ENCODE data around the gene CCDC102A.
"Not testable (repeated sequence)": the region's sequence is repeated elsewhere in the genome, so short reads cannot be mapped to it uniquely, and the experiment has no call there.

CCDC102A gene

GRCh38 chr16:57500578-57501111 lies 35.7 kb downstream of the CCDC102A start:
- Mint-ChIP-seq H3K36me3 (ENCODE audit: low read depth) (no peaks in the 10 kb centered on the region), H3K9me3 (no peaks in the 10 kb centered on the region), H3K4me3 (no peak overlapping the region), H3K4me1 (ENCODE audit: low read depth) (peaks cover 11% of the 10 kb centered on the region), H3K27ac (peak overlapping the region; percentile 32), H3K27me3 (ENCODE audit: low read depth) (no peaks in the 10 kb centered on the region)
- DNase-seq (ENCODE audit: low spot score), result no peak

GRCh38 chr16:57499941-57500340 lies 36.4 kb downstream of the CCDC102A start:
- not testable (repeated sequence) for H3K27me3 Mint-ChIP-seq (ENCODE audit: low read depth); H3K36me3 Mint-ChIP-seq (ENCODE audit: low read depth); H3K9me3 Mint-ChIP-seq; H3K4me3 Mint-ChIP-seq; DNase-seq (ENCODE audit: low spot score); H3K27ac Mint-ChIP-seq
- peaks cover 11% of the 10 kb centered on the region for H3K4me1 Mint-ChIP-seq (ENCODE audit: low read depth)

- H3K27ac Mint-ChIP-seq, result no peak overlapping the region
Observed at GRCh38 chr16:57498031-57498430, 38.3 kb downstream of the CCDC102A start.

GRCh38 chr16:57497121-57497520 lies 39.2 kb downstream of the CCDC102A start:
- Mint-ChIP-seq H3K27ac (no peak overlapping the region), H3K9me3 (no peaks in the 10 kb centered on the region), H3K36me3 (ENCODE audit: low read depth) (no peaks in the 10 kb centered on the region), H3K4me3 (no peak overlapping the region), H3K4me1 (ENCODE audit: low read depth) (peaks cover 11% of the 10 kb centered on the region), H3K27me3 (ENCODE audit: low read depth) (peaks cover 10% of the 10 kb centered on the region)
- DNase-seq (ENCODE audit: low spot score), result no peak

More at GRCh38 chr16:57498031-57498430, 38.3 kb downstream of the CCDC102A start:
- DNase-seq (ENCODE audit: low spot score), result no peak
- Mint-ChIP-seq H3K36me3 (ENCODE audit: low read depth) (no peaks in the 10 kb centered on the region), H3K27me3 (ENCODE audit: low read depth) (peaks cover 8% of the 10 kb centered on the region), H3K4me1 (ENCODE audit: low read depth) (peaks cover 11% of the 10 kb centered on the region), H3K4me3 (no peak overlapping the region), H3K9me3 (no peaks in the 10 kb centered on the region)

GRCh38 chr16:57493767-57494166 lies 42.6 kb downstream of the CCDC102A start:
- Mint-ChIP-seq H3K27me3 (ENCODE audit: low read depth) (peaks cover 21% of the 10 kb centered on the region), H3K27ac (no peak overlapping the region), H3K9me3 (no peaks in the 10 kb centered on the region), H3K36me3 (ENCODE audit: low read depth) (no peaks in the 10 kb centered on the region), H3K4me3 (no peak overlapping the region), H3K4me1 (ENCODE audit: low read depth) (no peaks in the 10 kb centered on the region)
- no peak for DNase-seq (ENCODE audit: low spot score)

GRCh38 chr16:57489229-57489628 lies 47.1 kb downstream of the CCDC102A start:
- H3K4me3 Mint-ChIP-seq, result no peak overlapping the region
- H3K27me3 Mint-ChIP-seq (ENCODE audit: low read depth), result peaks cover 28% of the 10 kb centered on the region
- H3K36me3 Mint-ChIP-seq (ENCODE audit: low read depth), result no peaks in the 10 kb centered on the region
- DNase-seq (ENCODE audit: low spot score), result no peak
- H3K27ac Mint-ChIP-seq, result no peak overlapping the region
- no peaks in the 10 kb centered on the region for H3K9me3 Mint-ChIP-seq
- H3K4me1 Mint-ChIP-seq (ENCODE audit: low read depth), result peaks cover 9% of the 10 kb centered on the region

- no peak for DNase-seq (ENCODE audit: low spot score)
- H3K4me3 Mint-ChIP-seq, result peak overlapping the region; percentile 76
- no peaks in the 10 kb centered on the region for H3K36me3 Mint-ChIP-seq (ENCODE audit: low read depth)
- H3K27me3 Mint-ChIP-seq (ENCODE audit: low read depth), result peaks cover 23% of the 10 kb centered on the region
- peaks cover 9% of the 10 kb centered on the region for H3K4me1 Mint-ChIP-seq (ENCODE audit: low read depth)
- no peaks in the 10 kb centered on the region for H3K9me3 Mint-ChIP-seq
- H3K27ac Mint-ChIP-seq, result peak overlapping the region; percentile 65
Observed at GRCh38 chr16:57486858-57487834, 49.2 kb downstream of the CCDC102A start.

GRCh38 chr16:57485916-57486857 lies 50.2 kb downstream of the CCDC102A start, which contains the start of gene DOK4:
Gene DOK4 (minus strand): TSS chr16:57486493. CDS start chr16:57479507, 6,986 bp downstream.
- H3K9me3 Mint-ChIP-seq, result no peaks in the 10 kb centered on the region
- peaks cover 9% of the 10 kb centered on the region for H3K4me1 Mint-ChIP-seq (ENCODE audit: low read depth)
- H3K4me3 Mint-ChIP-seq, result peak within 1 kb of the TSS; percentile 85
- H3K27me3 Mint-ChIP-seq (ENCODE audit: low read depth), result peaks cover 17% of the 10 kb centered on the region
- peak; percentile 73 for DNase-seq (ENCODE audit: low spot score)
- H3K27ac Mint-ChIP-seq, result peak within 1 kb of the TSS; percentile 65
- H3K36me3 Mint-ChIP-seq (ENCODE audit: low read depth), result no peaks in the 10 kb centered on the region

GRCh38 chr16:57485091-57485915 lies 51.1 kb downstream of the CCDC102A start:
- no peak for DNase-seq (ENCODE audit: low spot score)
- H3K4me3 Mint-ChIP-seq, result peak overlapping the region; percentile 85
- no peaks in the 10 kb centered on the region for H3K36me3 Mint-ChIP-seq (ENCODE audit: low read depth)
- no peak overlapping the region for H3K27ac Mint-ChIP-seq
- peaks cover 13% of the 10 kb centered on the region for H3K27me3 Mint-ChIP-seq (ENCODE audit: low read depth)
- H3K9me3 Mint-ChIP-seq, result no peaks in the 10 kb centered on the region
- peaks cover 9% of the 10 kb centered on the region for H3K4me1 Mint-ChIP-seq (ENCODE audit: low read depth)

GRCh38 chr16:57484515-57485005 lies 51.8 kb downstream of the CCDC102A start:
- Mint-ChIP-seq H3K27me3 (ENCODE audit: low read depth) (peaks cover 12% of the 10 kb centered on the region), H3K4me1 (ENCODE audit: low read depth) (peaks cover 9% of the 10 kb centered on the region), H3K27ac (no peak overlapping the region), H3K9me3 (no peaks in the 10 kb centered on the region), H3K4me3 (no peak overlapping the region), H3K36me3 (ENCODE audit: low read depth) (no peaks in the 10 kb centered on the region)
- DNase-seq (ENCODE audit: low spot score), result no peak

- Mint-ChIP-seq H3K4me1 (ENCODE audit: low read depth) (peaks cover 9% of the 10 kb centered on the region), H3K9me3 (no peaks in the 10 kb centered on the region), H3K36me3 (ENCODE audit: low read depth) (no peaks in the 10 kb centered on the region), H3K27ac (no peak overlapping the region), H3K4me3 (no peak overlapping the region), H3K27me3 (ENCODE audit: low read depth) (peaks cover 12% of the 10 kb centered on the region)
- DNase-seq (ENCODE audit: low spot score), result no peak
Observed at GRCh38 chr16:57483725-57484514, 52.5 kb downstream of the CCDC102A start.

- Mint-ChIP-seq H3K27me3 (ENCODE audit: low read depth) (peaks cover 11% of the 10 kb centered on the region), H3K27ac (no peak overlapping the region), H3K4me1 (ENCODE audit: low read depth) (peaks cover 10% of the 10 kb centered on the region), H3K36me3 (ENCODE audit: low read depth) (no peaks in the 10 kb centered on the region), H3K4me3 (no peak overlapping the region), H3K9me3 (no peaks in the 10 kb centered on the region)
- DNase-seq (ENCODE audit: low spot score), result no peak
Observed at GRCh38 chr16:57482845-57483545, 53.4 kb downstream of the CCDC102A start.
